ENCODE data around the gene SMARCD1. TPM values are rescaled to one million over a fixed set of nuclear protein-coding genes. Genes with fewer than 3 reads are reported as not detected.

SMARCD1 gene
- total and polyA plus RNA-seq, 9 of the 15 experiments (the other 6 are each of a cell fraction or from before 2014, with no cell fraction given): 0.86 to 91.7 (median 48.0) TPM

DNA sequence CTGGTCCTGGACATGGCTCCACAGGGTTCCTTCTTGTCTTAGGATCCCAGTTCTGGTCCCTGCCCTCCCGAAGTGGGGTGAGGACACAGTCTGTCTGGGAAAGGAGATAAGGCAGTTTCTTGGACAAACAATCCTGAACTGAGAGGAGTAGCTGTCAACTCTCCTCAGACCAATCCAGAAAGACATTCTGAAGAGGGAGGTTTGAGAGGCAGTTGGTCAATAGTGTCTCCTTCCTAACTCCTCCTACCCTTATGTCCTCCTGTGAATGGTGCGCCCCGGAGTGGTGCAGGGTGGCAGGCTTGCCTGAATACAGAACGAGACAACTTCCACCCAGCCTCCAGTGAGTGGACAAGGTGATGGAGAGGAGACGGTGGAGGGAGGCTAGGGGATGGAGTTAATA, 43.2 kb upstream of the SMARCD1 start (continued):
- TF ChIP-seq, protein P1, sequence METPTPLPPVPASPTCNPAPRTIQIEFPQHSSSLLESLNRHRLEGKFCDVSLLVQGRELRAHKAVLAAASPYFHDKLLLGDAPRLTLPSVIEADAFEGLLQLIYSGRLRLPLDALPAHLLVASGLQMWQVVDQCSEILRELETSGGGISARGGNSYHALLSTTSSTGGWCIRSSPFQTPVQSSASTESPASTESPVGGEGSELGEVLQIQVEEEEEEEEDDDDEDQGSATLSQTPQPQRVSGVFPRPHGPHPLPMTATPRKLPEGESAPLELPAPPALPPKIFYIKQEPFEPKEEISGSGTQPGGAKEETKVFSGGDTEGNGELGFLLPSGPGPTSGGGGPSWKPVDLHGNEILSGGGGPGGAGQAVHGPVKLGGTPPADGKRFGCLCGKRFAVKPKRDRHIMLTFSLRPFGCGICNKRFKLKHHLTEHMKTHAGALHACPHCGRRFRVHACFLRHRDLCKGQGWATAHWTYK (CRISPR knock-in tag; IDR thresholded peaks at IDR 0.05): no peak
- TF ChIP-seq TGIF2 (CRISPR knock-in tag; IDR thresholded peaks at IDR 0.05) (no peak), ZFP30 (CRISPR knock-in tag; IDR thresholded peaks at IDR 0.05; ENCODE audit: borderline replicate concordance) (no peak), ZNF212 (CRISPR knock-in tag; IDR thresholded peaks at IDR 0.05) (no peak), ZFP1 (CRISPR knock-in tag; IDR thresholded peaks at IDR 0.05) (no peak), BRD9 (IDR thresholded peaks at IDR 0.05; ENCODE audit: low read depth, partially characterized antibody) (no peak), KLF6 (CRISPR knock-in tag; IDR thresholded peaks at IDR 0.05; ENCODE audit: borderline replicate concordance) (no peak), ZNF668 (CRISPR knock-in tag; IDR thresholded peaks at IDR 0.05) (no peak), ZNF143 (CRISPR knock-in tag; IDR thresholded peaks at IDR 0.05) (no peak), POLR2H (tag; IDR thresholded peaks at IDR 0.05; ENCODE audit: low read depth) (no peak), KDM2B (CRISPR knock-in tag; IDR thresholded peaks at IDR 0.05) (no peak), RFX5 (IDR thresholded peaks at IDR 0.05; ENCODE audit: low read depth, low read length) (no peak), DDX20 (tag; IDR thresholded peaks at IDR 0.05; ENCODE audit: low read depth) (no peak), ZNF165 (CRISPR knock-in tag; IDR thresholded peaks at IDR 0.05; ENCODE audit: borderline replicate concordance) (no peak), FOXM1 (IDR thresholded peaks at IDR 0.05; ENCODE audit: low read depth) (peak; percentile 58; the same call in 1 of the 2 replicates), FOXM1 (CRISPR knock-in tag; IDR thresholded peaks at IDR 0.05; ENCODE audit: low read depth) (no peak), ETS2 (tag; IDR thresholded peaks at IDR 0.05; ENCODE audit: borderline replicate concordance, poor library complexity, severe bottlenecking) (no peak), FOXJ2 (tag; IDR thresholded peaks at IDR 0.05) (no peak), ZNF431 (CRISPR knock-in tag; IDR thresholded peaks at IDR 0.05) (no peak), RBM22 (IDR thresholded peaks at IDR 0.05; ENCODE audit: low read depth, low read length, poor library complexity, severe bottlenecking) (no peak), ZNF764 (CRISPR knock-in tag; IDR thresholded peaks at IDR 0.05; ENCODE audit: low read depth) (no peak), ZNF79 (CRISPR knock-in tag; IDR thresholded peaks at IDR 0.05; ENCODE audit: low read depth) (no peak), ZNF445 (CRISPR knock-in tag; IDR thresholded peaks at IDR 0.05; ENCODE audit: low read depth) (no peak), SIN3A (IDR thresholded peaks at IDR 0.05; ENCODE audit: borderline replicate concordance in 2 of 2, control insufficient read depth in 1 of 2, low read depth in 2 of 2, low read length in 2 of 2) (no peak), CEBPB (tag; IDR thresholded peaks at IDR 0.05) (no peak; the same call in 1 of the 2 replicates), CBX3 (IDR thresholded peaks at IDR 0.05; ENCODE audit: borderline replicate concordance in 1 of 2, low read length in 2 of 2) (0 out of 3 replicates have a peak, but pooled peaks of 1 of the 2 experiments have one; percentile 16)
- TF ChIP-seq, protein P2, sequence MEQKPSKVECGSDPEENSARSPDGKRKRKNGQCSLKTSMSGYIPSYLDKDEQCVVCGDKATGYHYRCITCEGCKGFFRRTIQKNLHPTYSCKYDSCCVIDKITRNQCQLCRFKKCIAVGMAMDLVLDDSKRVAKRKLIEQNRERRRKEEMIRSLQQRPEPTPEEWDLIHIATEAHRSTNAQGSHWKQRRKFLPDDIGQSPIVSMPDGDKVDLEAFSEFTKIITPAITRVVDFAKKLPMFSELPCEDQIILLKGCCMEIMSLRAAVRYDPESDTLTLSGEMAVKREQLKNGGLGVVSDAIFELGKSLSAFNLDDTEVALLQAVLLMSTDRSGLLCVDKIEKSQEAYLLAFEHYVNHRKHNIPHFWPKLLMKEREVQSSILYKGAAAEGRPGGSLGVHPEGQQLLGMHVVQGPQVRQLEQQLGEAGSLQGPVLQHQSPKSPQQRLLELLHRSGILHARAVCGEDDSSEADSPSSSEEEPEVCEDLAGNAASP (IDR thresholded peaks at IDR 0.05): no peak
- TF ChIP-seq, protein P3, sequence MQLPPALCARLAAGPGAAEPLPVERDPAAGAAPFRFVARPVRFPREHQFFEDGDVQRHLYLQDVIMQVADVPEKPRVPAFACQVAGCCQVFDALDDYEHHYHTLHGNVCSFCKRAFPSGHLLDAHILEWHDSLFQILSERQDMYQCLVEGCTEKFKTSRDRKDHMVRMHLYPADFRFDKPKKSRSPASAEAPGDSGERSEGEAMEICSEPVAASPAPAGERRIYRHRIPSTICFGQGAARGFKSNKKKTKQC (CRISPR knock-in tag; IDR thresholded peaks at IDR 0.05): no peak; the same call in 1 of the 2 replicates

Measured in K562 (cell line).